MM.1S (cell line): Measurements from ENCODE around the gene OR51A4.

Experiments
- EZH2 ChIP-seq: fragments of 300-600 bp; sonication (generic); optimal IDR thresholded peaks from 2 replicates; pipeline ENCODE3; 2017; ENCODE audit warnings: low read depth, mild to moderate bottlenecking, antibody characterized with exemption, low read length, mixed read lengths
- EZH2phosphoT487 ChIP-seq: fragments of 300-600 bp; sonication (generic); IDR thresholded peaks from 2 replicates; pipeline ENCODE4 v1.6.1; 2018; ENCODE audit warnings: antibody characterized with exemption, low read length
- TF ChIP-seq, protein P1 (sequence below): fragments of 300-600 bp; sonication (generic); IDR thresholded peaks from 2 replicates; pipeline ENCODE4 v1.5.1; 2016; ENCODE audit warnings: antibody characterized with exemption, low read length, mixed read lengths

DNA sequence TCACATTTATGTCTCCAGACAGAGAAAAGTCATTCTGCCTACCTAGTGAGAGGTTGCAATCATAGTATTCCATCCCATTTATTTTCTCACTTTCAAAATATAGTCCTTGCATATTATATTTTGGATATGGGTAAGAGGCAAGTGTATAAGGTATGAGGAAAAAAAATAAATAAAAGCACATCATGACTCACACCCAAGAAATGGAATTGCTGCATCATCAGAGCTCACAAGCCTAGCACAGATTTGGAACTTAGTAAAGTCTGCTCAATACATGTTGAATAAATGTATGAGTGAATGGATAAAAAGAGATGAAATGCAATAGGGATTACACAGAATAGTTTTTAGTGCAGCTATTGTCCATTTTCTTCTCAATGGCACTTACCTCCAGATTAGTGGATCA lies 20.8 kb downstream of the OR51A4 start:
- TF ChIP-seq, protein P1, sequence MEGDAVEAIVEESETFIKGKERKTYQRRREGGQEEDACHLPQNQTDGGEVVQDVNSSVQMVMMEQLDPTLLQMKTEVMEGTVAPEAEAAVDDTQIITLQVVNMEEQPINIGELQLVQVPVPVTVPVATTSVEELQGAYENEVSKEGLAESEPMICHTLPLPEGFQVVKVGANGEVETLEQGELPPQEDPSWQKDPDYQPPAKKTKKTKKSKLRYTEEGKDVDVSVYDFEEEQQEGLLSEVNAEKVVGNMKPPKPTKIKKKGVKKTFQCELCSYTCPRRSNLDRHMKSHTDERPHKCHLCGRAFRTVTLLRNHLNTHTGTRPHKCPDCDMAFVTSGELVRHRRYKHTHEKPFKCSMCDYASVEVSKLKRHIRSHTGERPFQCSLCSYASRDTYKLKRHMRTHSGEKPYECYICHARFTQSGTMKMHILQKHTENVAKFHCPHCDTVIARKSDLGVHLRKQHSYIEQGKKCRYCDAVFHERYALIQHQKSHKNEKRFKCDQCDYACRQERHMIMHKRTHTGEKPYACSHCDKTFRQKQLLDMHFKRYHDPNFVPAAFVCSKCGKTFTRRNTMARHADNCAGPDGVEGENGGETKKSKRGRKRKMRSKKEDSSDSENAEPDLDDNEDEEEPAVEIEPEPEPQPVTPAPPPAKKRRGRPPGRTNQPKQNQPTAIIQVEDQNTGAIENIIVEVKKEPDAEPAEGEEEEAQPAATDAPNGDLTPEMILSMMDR, result no peak
- TF ChIP-seq EZH2 (no peak), EZH2phosphoT487 (no peak)
